CD1c-positive myeloid dendritic cell (primary cell): ENCODE data around the gene MXRA7.

Source experiments
- DNase-seq: peaks from one replicate; pipeline ENCODE4 v3.0.0-alpha.2; 2016; ENCODE audit errors: extremely low spot score

MXRA7 gene

DNA sequence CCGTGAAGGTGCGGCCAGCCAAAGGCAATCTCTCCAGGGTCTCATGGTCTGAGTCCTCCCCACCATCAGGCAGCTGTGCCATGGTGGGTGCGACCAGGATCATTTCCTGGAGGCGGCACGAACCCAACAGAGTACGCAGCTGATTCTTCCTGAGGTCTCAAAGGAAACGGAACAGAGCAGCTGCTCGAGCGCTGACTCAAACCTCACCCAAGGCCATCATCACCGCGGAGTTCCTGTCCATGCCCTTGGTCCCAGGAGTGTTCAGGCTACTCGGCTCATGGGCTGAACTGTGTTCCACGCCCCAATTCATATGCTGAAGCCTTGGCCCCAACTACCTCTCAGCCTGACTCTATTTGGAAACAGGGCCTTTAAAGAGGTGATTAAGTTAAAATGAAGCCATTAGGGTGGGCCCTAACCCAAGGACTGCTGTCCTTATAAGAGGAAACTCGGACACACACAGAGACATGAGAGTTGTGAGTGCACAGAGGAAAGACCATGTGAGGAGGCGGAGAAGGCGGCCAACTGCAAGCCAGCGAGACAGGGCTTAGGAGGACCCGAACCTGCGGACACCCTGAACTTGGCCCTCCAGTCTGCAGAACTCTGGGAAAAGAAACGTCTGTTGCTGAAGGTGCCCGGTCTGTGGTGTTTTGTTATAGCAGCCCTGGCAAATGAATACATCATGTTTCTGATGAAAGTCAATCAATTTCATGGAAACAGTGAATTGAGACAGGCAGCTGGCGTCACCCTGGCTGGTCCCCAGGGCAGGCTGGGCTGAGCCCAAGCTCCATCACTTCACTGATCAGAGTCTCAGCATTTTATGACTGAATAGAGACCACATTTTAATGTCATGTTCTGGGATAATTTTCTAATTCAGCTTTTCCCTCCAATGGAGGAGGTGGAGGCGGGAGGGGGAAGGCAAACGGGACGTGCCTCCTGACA, 13.7 kb downstream of the MXRA7 start:
- no peak for DNase-seq

GRCh38 chr17:76695059-76695831, 15.5 kb downstream of the MXRA7 start:
- no peak for DNase-seq

GRCh38 chr17:76691379-76692191, 19.2 kb downstream of the MXRA7 start:
- no peak for DNase-seq

GRCh38 chr17:76690596-76691280, 20.0 kb downstream of the MXRA7 start:
- DNase-seq = no peak

GRCh38 chr17:76689859-76690258, 20.9 kb downstream of the MXRA7 start:
- no peak for DNase-seq

GRCh38 chr17:76688165-76688622, 22.6 kb downstream of the MXRA7 start:
- no peak for DNase-seq

- DNase-seq = no peak
These were observed 23.2 kb downstream of the MXRA7 start for GRCh38 chr17:76687298-76688164.

GRCh38 chr17:76686538-76687297, 24.0 kb downstream of the MXRA7 start:
- no peak for DNase-seq

GRCh38 chr17:76685846-76686245, 24.9 kb downstream of the MXRA7 start:
- no peak for DNase-seq

GRCh38 chr17:76685366-76685765, 25.4 kb downstream of the MXRA7 start:
- DNase-seq = no peak

DNA sequence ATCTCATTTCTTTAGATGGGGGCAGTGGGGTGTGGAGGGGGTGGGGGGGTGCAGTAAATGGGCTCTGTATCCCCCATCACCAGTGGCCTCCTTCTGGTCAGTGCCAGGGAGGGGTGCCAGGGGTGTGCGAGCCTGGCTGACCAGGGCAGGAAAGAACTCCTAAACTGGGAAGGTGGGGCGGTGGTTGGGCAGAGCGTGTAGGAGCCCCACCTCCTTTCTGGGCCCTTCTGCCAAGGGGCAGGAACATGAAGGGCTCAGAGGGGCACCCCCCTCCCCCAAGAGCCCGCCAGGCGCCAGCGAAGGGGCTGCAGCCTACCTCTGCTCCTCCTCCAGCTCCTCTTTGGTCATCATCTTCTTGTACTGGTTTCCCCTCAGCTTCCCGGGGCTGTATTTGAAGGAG, 26.0 kb downstream of the MXRA7 start:
- DNase-seq = no peak

DNA sequence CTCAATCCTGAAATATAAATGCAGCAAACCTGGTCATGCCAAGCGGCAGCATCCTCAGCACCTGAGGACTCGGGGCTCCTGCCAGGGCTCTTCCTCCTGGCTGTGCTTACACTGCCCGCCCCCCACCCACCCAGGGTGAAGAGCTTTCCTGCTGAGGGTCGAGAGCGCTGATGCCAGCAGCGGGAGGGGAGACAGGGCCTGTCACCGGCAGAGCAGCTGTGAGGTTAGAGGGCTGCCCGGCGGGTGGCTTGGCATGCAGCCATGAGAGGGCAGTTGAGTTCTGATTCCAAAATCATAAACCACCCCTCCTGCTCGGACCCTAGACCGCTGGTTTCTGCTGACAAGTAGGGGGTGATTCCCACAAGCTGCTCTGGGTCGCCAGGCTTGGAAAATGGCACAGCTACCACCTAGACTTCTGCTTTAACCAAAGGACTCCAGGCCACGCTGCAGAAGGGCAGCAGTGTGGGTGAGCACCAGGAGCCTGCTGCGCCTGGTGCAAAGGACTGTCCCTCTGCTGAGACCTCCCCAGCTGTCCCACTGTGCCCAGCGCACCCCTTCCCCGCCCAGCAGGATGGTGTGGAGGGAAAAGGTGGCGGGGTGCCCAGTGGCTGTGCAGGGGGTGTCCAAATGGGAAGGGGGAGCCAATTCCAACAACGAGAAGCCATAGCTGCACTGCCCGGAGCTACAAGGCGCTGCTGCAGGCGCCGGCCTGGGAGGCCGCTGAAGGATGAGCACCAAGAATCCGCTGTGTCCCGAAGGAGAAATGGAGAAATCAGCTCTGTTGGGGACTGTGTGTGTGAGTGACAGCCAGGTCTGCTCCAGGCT, 26.6 kb downstream of the MXRA7 start:
- no peak for DNase-seq

DNA sequence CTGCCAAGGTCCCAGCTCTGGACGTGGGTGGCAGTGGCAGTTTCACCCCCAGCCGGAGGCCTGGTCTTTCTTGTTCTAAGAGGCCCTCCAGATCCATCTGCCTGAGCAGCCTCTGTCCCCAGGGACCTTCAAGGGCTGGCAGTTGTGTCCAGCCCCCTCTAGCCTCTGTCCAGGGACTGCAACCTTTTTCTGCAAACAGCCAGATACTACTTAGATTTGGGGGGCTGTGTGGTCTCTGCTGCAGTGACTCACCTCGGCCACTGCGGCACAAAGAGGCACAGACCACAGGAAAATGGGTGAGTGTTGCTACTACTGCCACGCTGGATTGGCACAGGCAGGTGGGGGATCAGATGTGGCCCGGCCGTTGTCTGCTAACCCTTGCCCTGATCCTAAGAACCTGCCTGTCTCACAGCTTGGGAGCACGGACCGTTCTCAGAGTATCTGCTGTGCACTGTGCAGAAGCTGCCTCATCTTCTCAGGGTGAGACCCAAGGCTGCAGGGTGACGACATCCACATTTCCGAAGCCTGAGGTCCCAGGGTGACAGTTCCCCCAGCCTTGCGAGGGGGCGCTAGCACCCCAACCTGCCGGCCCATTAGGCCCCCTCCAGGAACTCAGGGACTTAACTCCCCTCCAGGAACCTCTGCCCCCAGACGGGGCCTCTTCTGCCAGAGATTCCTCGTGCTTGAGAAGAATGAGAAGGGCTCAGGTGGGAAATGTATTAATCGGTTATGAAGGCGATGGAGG, 27.6 kb downstream of the MXRA7 start:
- no peak for DNase-seq

- DNase-seq = no peak
These were observed 28.5 kb downstream of the MXRA7 start for GRCh38 chr17:76682296-76682695.

DNA sequence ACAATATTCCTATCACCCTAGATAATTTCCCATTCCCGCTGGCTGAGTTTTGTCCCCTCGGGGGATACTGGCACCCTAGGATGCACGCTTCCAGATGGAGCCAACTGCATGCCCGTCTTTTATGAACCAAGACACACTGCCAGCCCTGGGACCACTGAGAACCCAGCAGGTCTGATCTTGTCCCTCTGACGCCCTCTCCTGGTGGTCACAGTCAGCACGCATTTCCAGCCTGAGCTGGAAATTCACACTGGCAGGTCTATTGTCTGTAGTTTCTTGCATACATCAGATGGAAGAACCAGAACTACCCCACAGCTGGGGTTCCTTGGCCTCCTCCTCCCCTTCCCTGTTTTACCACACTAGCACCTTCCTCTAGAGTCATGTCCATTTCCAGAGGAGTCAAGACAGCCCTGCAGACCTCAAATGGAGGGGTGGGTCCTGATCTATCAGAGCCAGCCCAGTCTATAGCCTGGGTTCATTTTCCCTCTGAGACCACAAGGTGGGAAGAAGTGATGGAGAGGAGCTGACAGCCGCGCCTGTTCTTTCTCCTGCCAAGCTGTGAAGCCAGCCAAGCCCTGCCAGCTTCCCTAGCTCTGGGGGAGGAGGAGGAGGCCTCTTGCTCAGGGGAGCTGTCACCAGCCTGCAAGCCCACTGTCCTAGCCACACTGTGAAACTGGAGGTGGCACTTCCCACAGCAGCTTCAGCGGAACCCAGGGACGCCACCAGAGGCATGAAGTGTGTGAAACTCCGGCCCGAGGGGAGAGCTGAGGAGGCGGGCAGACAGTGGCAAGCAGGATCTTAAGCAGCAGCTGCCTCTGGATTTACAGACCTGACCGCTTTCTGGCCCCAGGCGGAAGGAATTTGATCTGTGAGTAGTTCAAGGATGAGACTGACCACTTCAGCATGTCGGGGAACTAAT, 29.3 kb downstream of the MXRA7 start:
- peak; percentile 59 for DNase-seq

GRCh38 chr17:76679239-76679638, 31.5 kb downstream of the MXRA7 start:
- no peak for DNase-seq

- no peak for DNase-seq
These were observed 32.4 kb downstream of the MXRA7 start for GRCh38 chr17:76678330-76678729.
